Vagina (tissue), 2 donors: Measurements from ENCODE around the gene TMC3.

ENCODE experiments used
- CTCF ChIP-seq, 3 experiments: fragments of 450-650 bp in 2 of 3; fragments of 200-600 bp in 1 of 3; sonication (generic) in 1 of 3; IDR thresholded peaks; one replicate each; pipeline ENCODE4 v1.5.1; 2017 to 2019; ENCODE audit warnings: antibody characterized with exemption in 3 of 3, mild to moderate bottlenecking in 2 of 3, moderate library complexity in 2 of 3
- POLR2A ChIP-seq, 2 donors: fragments of 450-650 bp; IDR thresholded peaks; one replicate each; pipeline ENCODE4 v1.6.1; 2017; ENCODE audit warnings: antibody characterized with exemption in 2 of 2, mild to moderate bottlenecking in 2 of 2, moderate library complexity in 2 of 2

- TF ChIP-seq CTCF (IDR thresholded peaks at IDR 0.05) = no peak
- TF ChIP-seq POLR2A (IDR thresholded peaks at IDR 0.05) = no peak
These were observed 24.7 kb downstream of the TMC3 start for GRCh38 chr15:81349271-81349670.
